ENCODE results near the gene BMS1.
"Not testable (repeated sequence)": the region's sequence is repeated elsewhere in the genome, so short reads cannot be mapped to it uniquely, and the experiment has no call there.

DNA sequence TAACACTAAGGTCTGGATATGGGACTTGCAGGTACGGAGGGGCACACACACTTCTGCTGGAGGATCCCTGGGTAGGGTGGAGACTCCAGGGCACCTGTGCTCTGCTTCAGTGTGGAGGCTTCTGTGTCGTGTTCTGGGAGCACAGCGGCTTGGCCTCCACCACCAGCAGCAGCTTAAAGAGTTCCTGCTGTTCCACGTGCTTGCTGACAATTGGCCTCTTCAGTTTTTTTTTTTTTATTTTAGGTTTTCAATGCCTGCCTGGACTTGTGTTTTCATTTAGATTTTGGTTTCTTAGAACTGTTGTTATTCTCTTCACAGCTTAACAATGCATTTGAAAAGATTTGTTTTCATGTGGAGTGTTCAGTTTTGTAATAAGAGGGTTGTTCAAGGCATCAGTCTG lies 45.8 kb downstream of the BMS1 start:
- TF ChIP-seq, protein P1, sequence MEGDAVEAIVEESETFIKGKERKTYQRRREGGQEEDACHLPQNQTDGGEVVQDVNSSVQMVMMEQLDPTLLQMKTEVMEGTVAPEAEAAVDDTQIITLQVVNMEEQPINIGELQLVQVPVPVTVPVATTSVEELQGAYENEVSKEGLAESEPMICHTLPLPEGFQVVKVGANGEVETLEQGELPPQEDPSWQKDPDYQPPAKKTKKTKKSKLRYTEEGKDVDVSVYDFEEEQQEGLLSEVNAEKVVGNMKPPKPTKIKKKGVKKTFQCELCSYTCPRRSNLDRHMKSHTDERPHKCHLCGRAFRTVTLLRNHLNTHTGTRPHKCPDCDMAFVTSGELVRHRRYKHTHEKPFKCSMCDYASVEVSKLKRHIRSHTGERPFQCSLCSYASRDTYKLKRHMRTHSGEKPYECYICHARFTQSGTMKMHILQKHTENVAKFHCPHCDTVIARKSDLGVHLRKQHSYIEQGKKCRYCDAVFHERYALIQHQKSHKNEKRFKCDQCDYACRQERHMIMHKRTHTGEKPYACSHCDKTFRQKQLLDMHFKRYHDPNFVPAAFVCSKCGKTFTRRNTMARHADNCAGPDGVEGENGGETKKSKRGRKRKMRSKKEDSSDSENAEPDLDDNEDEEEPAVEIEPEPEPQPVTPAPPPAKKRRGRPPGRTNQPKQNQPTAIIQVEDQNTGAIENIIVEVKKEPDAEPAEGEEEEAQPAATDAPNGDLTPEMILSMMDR (IDR thresholded peaks at IDR 0.05) = not testable (repeated sequence)
- not testable (repeated sequence) for TF ChIP-seq POLR2A, POLR2AphosphoS5 (IDR thresholded peaks at IDR 0.05)

Data from sigmoid colon (tissue), 4 donors.